Measurements from ENCODE around the gene ZNF407.
A peak's percentile ranks its signal among the peaks of the same experiment; 100 is the strongest.

DNA sequence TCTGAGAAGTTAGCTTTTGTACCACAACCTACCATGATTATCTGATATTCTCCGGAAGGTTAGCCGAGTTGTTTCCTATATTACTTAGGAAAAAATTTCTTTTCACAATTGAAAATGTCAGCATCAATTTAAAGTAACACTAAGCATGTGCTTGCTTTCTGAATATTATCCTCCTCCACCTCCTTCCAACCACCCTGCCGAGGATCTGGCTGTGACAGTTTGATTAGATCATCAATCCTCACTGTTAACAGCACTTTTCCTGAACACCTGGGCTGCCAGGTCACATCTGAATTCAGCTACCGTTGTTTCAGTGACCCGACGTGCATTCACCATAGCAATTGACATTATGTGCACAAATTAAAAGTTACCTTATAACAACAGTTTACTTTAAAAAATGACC is 207.0 kb downstream of the ZNF407 start:
- TF ChIP-seq GATA2 (IDR thresholded peaks at IDR 0.05; ENCODE audit: low read depth, low read length): 0 out of 2 replicates have a peak, but pooled peaks have one; percentile 15
- no peak for TF ChIP-seq GATA3 (IDR thresholded peaks at IDR 0.05; ENCODE audit: low read depth, low read length)

Measured in SH-SY5Y (cell line).